Muscle layer of colon (tissue), 2 donors: ENCODE measurements around the gene ACADVL.
A peak's percentile ranks its signal among the peaks of the same experiment; 100 is the strongest.

Source experiments
- H3K27ac ChIP-seq: one replicate; pipeline ENCODE4 v1.7.0; 2013; ENCODE audit warnings: low read depth, mild to moderate bottlenecking, low read length, moderate library complexity
- H3K27me3 ChIP-seq, 2 donors: one replicate each; pipeline ENCODE4 v1.7.0; 2013; ENCODE audit warnings: low read length in 2 of 2, mild to moderate bottlenecking in 2 of 2; ENCODE audit not compliant: insufficient read depth in 2 of 2, control insufficient read depth in 1 of 2
- H3K36me3 ChIP-seq: one replicate; pipeline ENCODE4 v1.7.0; 2013; ENCODE audit warnings: mild to moderate bottlenecking, low read length; ENCODE audit not compliant: insufficient read depth
- H3K4me1 ChIP-seq: one replicate; pipeline ENCODE4 v1.7.0; 2013; ENCODE audit warnings: mild to moderate bottlenecking, low read length; ENCODE audit not compliant: insufficient read depth
- H3K4me3 ChIP-seq, 2 donors: one replicate each; pipeline ENCODE4 v1.7.0; 2013; ENCODE audit warnings: low read length in 2 of 2, low read depth in 1 of 2, mild to moderate bottlenecking in 1 of 2, moderate library complexity in 1 of 2
- H3K9ac ChIP-seq: one replicate; pipeline ENCODE4 v1.7.0; 2013; ENCODE audit warnings: low read length
- H3K9me3 ChIP-seq: one replicate; pipeline ENCODE4 v1.7.0; 2013; ENCODE audit warnings: mild to moderate bottlenecking, low read length
- donor health status: abdominal sarcoma.
- donor health status: Adenocarcinoma of cecum.

ACADVL gene

GRCh38 chr17:7221278-7222092, 1.7 kb downstream of the ACADVL start:
- Histone ChIP-seq H3K27ac (peak overlapping the region; percentile 95), H3K9ac (peak overlapping the region; percentile 88), H3K27me3 (no peaks in the 10 kb centered on the region), H3K4me3 (peak overlapping the region in 1 of 2 donors; percentile 84), H3K36me3 (peaks cover 43% of the 10 kb centered on the region), H3K4me1 (peaks cover 36% of the 10 kb centered on the region), H3K9me3 (no peaks in the 10 kb centered on the region)

- no peak overlapping the region for H3K4me3 ChIP-seq
- H3K9ac ChIP-seq, result no peak overlapping the region
- no peak overlapping the region for H3K27ac ChIP-seq
- H3K9me3 ChIP-seq, result no peaks in the 10 kb centered on the region
- H3K4me1 ChIP-seq, result peaks cover 32% of the 10 kb centered on the region
- no peaks in the 10 kb centered on the region for H3K27me3 ChIP-seq
- peaks cover 51% of the 10 kb centered on the region for H3K36me3 ChIP-seq
Measured at GRCh38 chr17:7222093-7222971, 2.6 kb downstream of the ACADVL start.

GRCh38 chr17:7222972-7223292, 3.2 kb downstream of the ACADVL start:
- Histone ChIP-seq H3K4me1 (peaks cover 29% of the 10 kb centered on the region), H3K9me3 (no peaks in the 10 kb centered on the region), H3K9ac (no peak overlapping the region), H3K36me3 (peaks cover 57% of the 10 kb centered on the region), H3K27ac (no peak overlapping the region), H3K4me3 (no peak overlapping the region), H3K27me3 (no peaks in the 10 kb centered on the region)

DNA sequence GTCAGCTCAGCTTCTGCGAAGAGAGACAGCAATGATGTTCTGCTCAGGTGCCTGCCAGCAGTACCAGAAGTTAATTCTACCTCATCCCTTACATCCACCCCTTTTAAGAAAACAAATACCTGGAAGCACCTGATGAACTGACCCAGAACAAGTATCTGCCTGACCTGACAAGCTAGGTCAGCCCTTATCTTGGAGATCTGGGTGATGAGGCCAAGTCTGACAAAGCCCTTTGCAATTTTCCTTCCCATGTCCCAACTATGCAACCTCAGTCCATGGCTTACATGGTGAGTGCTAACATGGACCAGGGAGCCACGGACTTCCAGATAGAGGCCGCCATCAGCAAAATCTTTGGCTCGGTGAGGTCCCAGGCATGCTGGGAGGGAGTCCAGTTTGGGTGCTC, 3.6 kb downstream of the ACADVL start:
- Histone ChIP-seq H3K36me3 (peaks cover 62% of the 10 kb centered on the region), H3K9ac (no peak overlapping the region), H3K27ac (no peak overlapping the region)

GRCh38 chr17:7224110-7224509, 4.4 kb downstream of the ACADVL start:
- H3K9ac ChIP-seq, result no peak overlapping the region
- no peak overlapping the region for H3K27ac ChIP-seq
- peaks cover 19% of the 10 kb centered on the region for H3K4me1 ChIP-seq
- peaks cover 69% of the 10 kb centered on the region for H3K36me3 ChIP-seq
- no peak overlapping the region for H3K4me3 ChIP-seq
- H3K27me3 ChIP-seq, result no peaks in the 10 kb centered on the region
- H3K9me3 ChIP-seq, result no peaks in the 10 kb centered on the region

More for the DNA sequence above, 3.6 kb downstream of the ACADVL start:
- peaks cover 24% of the 10 kb centered on the region for H3K4me1 ChIP-seq
- no peak overlapping the region for H3K4me3 ChIP-seq
- no peaks in the 10 kb centered on the region for H3K27me3 ChIP-seq
- H3K9me3 ChIP-seq, result no peaks in the 10 kb centered on the region

GRCh38 chr17:7224661-7225111, 4.9 kb downstream of the ACADVL start:
- peaks cover 14% of the 10 kb centered on the region for H3K4me1 ChIP-seq
- no peak overlapping the region for H3K4me3 ChIP-seq
- no peak overlapping the region for H3K9ac ChIP-seq
- H3K27me3 ChIP-seq, result no peaks in the 10 kb centered on the region
- no peak overlapping the region for H3K27ac ChIP-seq
- no peaks in the 10 kb centered on the region for H3K9me3 ChIP-seq
- peaks cover 75% of the 10 kb centered on the region for H3K36me3 ChIP-seq

- no peak overlapping the region for H3K9ac ChIP-seq
- no peak overlapping the region for H3K27ac ChIP-seq
- H3K9me3 ChIP-seq, result no peaks in the 10 kb centered on the region
- H3K4me3 ChIP-seq, result no peak overlapping the region
- no peaks in the 10 kb centered on the region for H3K27me3 ChIP-seq
- H3K4me1 ChIP-seq, result peaks cover 8% of the 10 kb centered on the region
- peaks cover 86% of the 10 kb centered on the region for H3K36me3 ChIP-seq
Measured at GRCh38 chr17:7225711-7226331, 6.1 kb downstream of the ACADVL start.

DNA sequence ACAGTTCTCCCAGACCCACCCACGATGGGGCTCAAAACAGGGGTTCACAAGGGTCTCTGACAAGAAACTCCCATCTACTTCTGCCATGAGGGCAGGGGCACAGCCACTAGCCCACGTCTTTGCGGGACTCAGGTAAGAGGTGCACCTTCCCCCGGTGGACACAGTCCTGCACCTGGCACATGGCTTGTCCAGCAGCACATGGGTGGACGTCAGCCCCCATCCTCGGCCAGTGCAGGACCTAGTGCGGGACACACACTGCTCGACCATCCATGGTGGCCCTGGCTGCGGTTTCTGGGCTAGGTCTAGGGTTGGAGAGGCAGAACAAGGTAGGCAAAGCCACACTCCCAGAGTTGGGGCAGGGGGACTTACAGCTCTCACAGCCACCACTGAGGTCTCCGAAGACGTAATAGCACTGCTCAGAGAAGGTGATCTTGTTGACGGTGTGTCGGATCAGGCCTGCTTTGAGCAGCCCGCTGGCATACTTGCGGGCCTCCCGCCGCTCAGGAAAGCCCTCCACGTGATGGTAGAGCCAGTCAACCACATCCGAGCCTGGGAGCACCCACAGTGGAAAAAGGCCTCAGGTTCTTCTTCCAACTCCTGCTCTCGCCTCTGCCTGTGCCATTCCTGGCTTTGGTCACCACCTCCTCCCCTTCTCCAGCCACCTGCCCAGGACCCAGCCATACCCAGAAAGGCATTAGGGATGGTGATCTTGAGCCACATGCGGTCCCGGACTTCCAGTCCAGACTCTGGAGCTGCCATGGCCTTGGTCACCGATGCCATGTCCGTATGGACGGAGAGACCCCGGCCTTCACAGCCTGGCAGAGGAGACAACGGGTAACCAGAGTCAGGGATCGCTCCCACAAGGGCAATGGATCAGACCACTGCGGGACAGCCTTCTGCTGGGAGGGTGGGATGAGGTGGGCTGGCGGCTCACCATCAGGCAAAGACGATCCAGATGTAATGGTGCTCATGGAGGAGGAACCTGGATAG, 7.3 kb downstream of the ACADVL start:
- no peak overlapping the region for H3K27ac ChIP-seq
- no peak overlapping the region for H3K4me3 ChIP-seq
- no peak overlapping the region for H3K9ac ChIP-seq
- no peaks in the 10 kb centered on the region for H3K9me3 ChIP-seq
- H3K27me3 ChIP-seq, result no peaks in the 10 kb centered on the region
- peaks cover 77% of the 10 kb centered on the region for H3K36me3 ChIP-seq
- peaks cover 5% of the 10 kb centered on the region for H3K4me1 ChIP-seq

- Histone ChIP-seq H3K9me3 (no peaks in the 10 kb centered on the region), H3K4me3 (no peak overlapping the region), H3K27ac (no peak overlapping the region), H3K4me1 (peaks cover 19% of the 10 kb centered on the region), H3K36me3 (peaks cover 60% of the 10 kb centered on the region), H3K27me3 (no peaks in the 10 kb centered on the region), H3K9ac (no peak overlapping the region)
Measured at GRCh38 chr17:7228920-7229319, 9.2 kb downstream of the ACADVL start.

- Histone ChIP-seq H3K9ac (no peak overlapping the region), H3K36me3 (peaks cover 57% of the 10 kb centered on the region), H3K27me3 (no peaks in the 10 kb centered on the region), H3K9me3 (no peaks in the 10 kb centered on the region), H3K4me1 (peaks cover 19% of the 10 kb centered on the region), H3K27ac (no peak overlapping the region), H3K4me3 (no peak overlapping the region)
Measured at GRCh38 chr17:7229504-7229903, 9.8 kb downstream of the ACADVL start.
